ENCODE results near the gene TIRAP. TPM values are rescaled to one million over a fixed set of nuclear protein-coding genes. Genes with fewer than 3 reads are reported as not detected.
"Not testable (repeated sequence)": the region's sequence is repeated elsewhere in the genome, so short reads cannot be mapped to it uniquely, and the experiment has no call there.

TIRAP gene
- total RNA-seq, 4 donors from 2014 or later = 6.6 to 18.1 (median 13.5) TPM

GRCh38 chr11:126307706-126308105 lies 24.8 kb downstream of the TIRAP start:
- peak in 3 of 4 experiments; percentile 28 to 35 (median 33) for TF ChIP-seq CTCF (IDR thresholded peaks at IDR 0.05)
- no peak for TF ChIP-seq POLR2AphosphoS5 (IDR thresholded peaks at IDR 0.05)
- Histone ChIP-seq H3K27me3 (no peaks in the 10 kb centered on the region), H3K4me3 (no peak overlapping the region), H3K36me3 (peaks cover 0 to 25% of the 10 kb centered on the region in 2 donors), H3K9me3 (no peaks in the 10 kb centered on the region), H3K27ac (no peak overlapping the region), H3K4me1 (peaks cover 0 to 51% (median 13%) of the 10 kb centered on the region in 3 donors)
- 17 to 23% methylated on average over 5 of the region's 5 CpGs for whole genome bisulfite sequencing, 2 donors (ENCODE audit: low coverage in 1 of 2)
- no peak for ATAC-seq

GRCh38 chr11:126308271-126308671 lies 25.4 kb downstream of the TIRAP start:
- Histone ChIP-seq H3K4me3 (no peak overlapping the region), H3K4me1 (peaks cover 0 to 45% (median 13%) of the 10 kb centered on the region in 3 donors), H3K9me3 (no peaks in the 10 kb centered on the region), H3K27me3 (no peaks in the 10 kb centered on the region), H3K27ac (peak overlapping the region in 1 of 4 donors; percentile 16), H3K36me3 (peaks cover 0 to 30% of the 10 kb centered on the region in 2 donors)
- WGBS, 2 donors (ENCODE audit: low coverage in 1 of 2) = 70 to 87% methylated on average over 4 of the region's 4 CpGs
- no peak for ATAC-seq
- no peak for TF ChIP-seq POLR2A (IDR thresholded peaks at IDR 0.05)
- TF ChIP-seq POLR2AphosphoS5 (IDR thresholded peaks at IDR 0.05) = no peak
- no peak for TF ChIP-seq CTCF (IDR thresholded peaks at IDR 0.05)
- TF ChIP-seq EP300 (IDR thresholded peaks at IDR 0.05) = no peak

GRCh38 chr11:126308771-126309170 lies 25.9 kb downstream of the TIRAP start:
- not testable (repeated sequence) for ATAC-seq, H3K27me3 ChIP-seq, H3K9me3 ChIP-seq, H3K4me3 ChIP-seq
- H3K27ac ChIP-seq = peak overlapping the region in 1 of 4 donors; percentile 16
- WGBS, 2 donors (ENCODE audit: low coverage in 1 of 2) = 89 to 92% methylated on average over 1 to 4 of the region's 4 CpGs
- H3K36me3 ChIP-seq = peaks cover 0 to 31% of the 10 kb centered on the region in 2 donors
- H3K4me1 ChIP-seq = peaks cover 0 to 42% (median 13%) of the 10 kb centered on the region in 3 donors

GRCh38 chr11:126310200-126310991 lies 27.5 kb downstream of the TIRAP start:
- TF ChIP-seq POLR2AphosphoS5 (IDR thresholded peaks at IDR 0.05) = no peak
- TF ChIP-seq CTCF (IDR thresholded peaks at IDR 0.05) = peak; percentile 79 to 92 (median 84)
- no peak for TF ChIP-seq EP300 (IDR thresholded peaks at IDR 0.05)
- peak overlapping the region in 1 of 4 donors; percentile 34 for H3K27ac ChIP-seq
- H3K36me3 ChIP-seq = peaks cover 0 to 38% of the 10 kb centered on the region in 2 donors
- H3K9me3 ChIP-seq = no peaks in the 10 kb centered on the region
- WGBS, 2 donors (ENCODE audit: low coverage in 1 of 2) = 62 to 63% methylated on average over 8 to 11 of the region's 12 CpGs
- H3K4me1 ChIP-seq = peaks cover 0 to 32% (median 7%) of the 10 kb centered on the region in 3 donors
- no peak overlapping the region for H3K4me3 ChIP-seq
- H3K27me3 ChIP-seq = no peaks in the 10 kb centered on the region
- ATAC-seq = peak; percentile 87

- no peak for TF ChIP-seq CTCF (IDR thresholded peaks at IDR 0.05)
- no peak for TF ChIP-seq POLR2AphosphoS5 (IDR thresholded peaks at IDR 0.05)
- no peak for TF ChIP-seq EP300 (IDR thresholded peaks at IDR 0.05)
- TF ChIP-seq POLR2A (IDR thresholded peaks at IDR 0.05) = no peak
- H3K27ac ChIP-seq = peak overlapping the region in 1 of 4 donors; percentile 34
Observed at GRCh38 chr11:126310992-126311310, 28.1 kb downstream of the TIRAP start.

More at GRCh38 chr11:126310992-126311310, 28.1 kb downstream of the TIRAP start:
- Histone ChIP-seq H3K36me3 (peaks cover 0 to 38% of the 10 kb centered on the region in 2 donors), H3K4me3 (no peak overlapping the region), H3K4me1 (peaks cover 0 to 32% (median 7%) of the 10 kb centered on the region in 3 donors), H3K9me3 (no peaks in the 10 kb centered on the region), H3K27me3 (no peaks in the 10 kb centered on the region)
- WGBS, 2 donors (ENCODE audit: low coverage in 1 of 2) = 47 to 52% methylated on average over 2 to 5 of the region's 6 CpGs
- ATAC-seq = no peak

All from gastroesophageal sphincter (tissue), 4 donors.